HG02943 (cell line): ENCODE results near the gene TAS2R41.
"Not testable (repeated sequence)": the region's sequence is repeated elsewhere in the genome, so short reads cannot be mapped to it uniquely, and the experiment has no call there.

Experiments
- ATAC-seq: cut with Tn5 transposase; IDR thresholded peaks from one replicate; pipeline ENCODE4 v1.9.1; 2021; ENCODE audit warnings: mild to moderate bottlenecking, low read depth, moderate library complexity; ENCODE audit not compliant: unreplicated experiment

Gene TAS2R41

GRCh38 chr7:143455942-143456341 lies 21.7 kb upstream of the TAS2R41 start:
- no peak for ATAC-seq

- no peak for ATAC-seq
Observed at GRCh38 chr7:143456992-143457793, 20.5 kb upstream of the TAS2R41 start.

GRCh38 chr7:143458263-143458662 lies 19.4 kb upstream of the TAS2R41 start:
- no peak for ATAC-seq

DNA sequence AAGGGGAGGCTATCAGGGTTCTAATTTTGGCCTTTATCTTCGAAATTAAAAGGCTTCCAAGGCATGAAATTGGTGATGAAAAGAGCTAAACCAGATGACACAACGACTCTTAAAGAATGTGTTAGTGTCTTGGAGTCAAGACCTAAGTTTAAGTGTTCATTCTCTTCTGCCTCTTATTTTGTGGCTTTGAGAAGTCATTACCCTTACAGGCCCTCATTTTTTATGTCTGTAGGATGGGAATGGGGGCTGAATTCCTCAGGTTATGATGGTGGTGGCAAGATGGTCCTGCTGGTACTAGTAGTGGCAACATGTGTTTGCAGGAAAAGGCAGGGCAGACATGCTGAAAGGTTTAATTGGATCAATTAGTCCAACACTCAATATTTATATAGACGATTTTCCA lies 19.0 kb upstream of the TAS2R41 start:
- ATAC-seq, result no peak

DNA sequence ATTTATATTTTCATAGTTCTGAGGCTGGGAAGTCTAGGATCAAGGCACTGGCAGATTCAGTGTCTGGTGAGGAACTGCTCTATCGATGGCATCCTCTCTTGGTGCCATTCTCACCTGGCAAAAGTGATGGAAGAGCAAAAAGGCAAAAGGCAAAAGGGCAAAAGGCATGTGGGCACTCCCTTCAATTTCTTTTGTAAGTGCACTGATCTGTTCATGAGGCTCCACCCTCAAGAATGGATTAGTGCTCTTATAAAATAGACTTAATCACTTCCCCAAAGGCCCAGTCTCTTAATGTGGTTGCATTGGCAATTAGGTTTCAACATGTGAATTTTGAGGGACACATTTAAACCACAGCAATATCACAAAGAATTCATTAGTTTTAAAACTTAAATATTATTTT lies 18.3 kb upstream of the TAS2R41 start:
- no peak for ATAC-seq

- no peak for ATAC-seq
Observed at GRCh38 chr7:143460271-143460979, 17.2 kb upstream of the TAS2R41 start.

DNA sequence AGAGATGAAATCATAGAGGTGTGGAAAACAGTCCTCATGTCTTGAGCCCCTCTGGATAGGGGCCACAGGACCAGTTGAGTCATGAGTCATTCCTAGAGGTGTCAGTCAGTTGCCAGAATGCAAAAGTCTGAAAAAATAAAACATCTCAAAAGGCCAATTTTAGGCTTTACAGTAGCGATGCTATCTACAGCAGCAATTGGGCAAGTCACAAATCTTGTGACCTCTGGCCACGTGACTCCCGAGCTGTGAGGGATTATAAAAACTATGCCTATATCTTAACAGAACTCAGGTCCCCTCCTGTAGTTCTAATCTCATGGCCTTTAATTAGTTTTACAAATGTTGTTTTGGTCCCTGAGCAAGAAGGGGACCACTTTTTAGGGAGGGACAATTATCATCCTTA lies 15.6 kb upstream of the TAS2R41 start:
- no peak for ATAC-seq

DNA sequence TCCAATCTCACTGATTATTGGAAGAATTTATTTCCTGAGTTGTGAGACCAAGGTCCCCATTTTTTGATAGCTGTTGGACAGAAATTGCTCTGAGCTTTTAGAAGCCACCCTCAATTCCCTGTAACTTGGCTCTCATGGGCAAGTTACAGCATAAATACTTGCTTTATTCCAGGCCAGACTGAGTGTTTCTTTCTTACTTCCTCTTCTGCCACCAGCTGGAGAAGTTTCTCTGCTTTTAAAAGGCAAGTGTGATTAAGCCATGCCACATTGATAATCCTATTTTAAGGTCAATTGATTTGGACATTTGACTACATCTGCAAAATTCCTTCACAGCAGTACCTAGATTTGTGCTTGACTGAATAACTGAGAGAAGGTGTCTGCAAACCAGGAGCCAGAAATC lies 14.1 kb upstream of the TAS2R41 start:
- no peak for ATAC-seq

GRCh38 chr7:143463957-143464356 lies 13.7 kb upstream of the TAS2R41 start:
- no peak for ATAC-seq

GRCh38 chr7:143467724-143468123 lies 9.9 kb upstream of the TAS2R41 start:
- no peak for ATAC-seq

DNA sequence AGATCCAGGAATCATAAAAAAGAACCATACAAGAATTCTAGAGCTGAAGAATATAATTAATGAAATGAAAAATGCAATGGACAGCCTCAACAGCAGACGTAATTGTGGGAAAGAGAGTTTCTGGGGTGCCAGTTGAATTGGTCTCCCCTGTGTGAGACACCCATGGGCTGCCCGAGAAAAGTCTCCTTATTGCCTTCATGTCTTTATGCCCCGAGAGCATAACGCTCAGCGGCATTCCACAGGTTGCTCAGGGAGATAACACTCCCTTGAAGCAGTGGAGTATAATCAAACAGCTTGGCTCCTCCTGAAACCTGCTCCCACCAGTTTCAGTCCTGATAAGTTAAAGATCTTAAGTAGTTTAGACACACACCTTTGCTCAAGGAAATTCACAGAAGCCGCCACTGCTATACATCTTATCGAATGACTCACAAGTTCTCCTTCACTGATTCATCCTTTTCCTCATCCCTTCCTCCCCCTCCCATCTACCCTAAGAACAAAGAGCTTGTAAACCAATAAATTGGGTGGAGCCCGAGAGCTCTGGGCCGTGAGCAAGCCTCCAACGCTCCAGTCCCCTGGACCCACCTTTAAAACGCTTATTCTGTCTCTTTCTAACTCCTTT lies 5.5 kb upstream of the TAS2R41 start:
- ATAC-seq, result not testable (repeated sequence)

GRCh38 chr7:143479055-143479766 lies 1.5 kb downstream of the TAS2R41 start:
- ATAC-seq, result no peak

DNA sequence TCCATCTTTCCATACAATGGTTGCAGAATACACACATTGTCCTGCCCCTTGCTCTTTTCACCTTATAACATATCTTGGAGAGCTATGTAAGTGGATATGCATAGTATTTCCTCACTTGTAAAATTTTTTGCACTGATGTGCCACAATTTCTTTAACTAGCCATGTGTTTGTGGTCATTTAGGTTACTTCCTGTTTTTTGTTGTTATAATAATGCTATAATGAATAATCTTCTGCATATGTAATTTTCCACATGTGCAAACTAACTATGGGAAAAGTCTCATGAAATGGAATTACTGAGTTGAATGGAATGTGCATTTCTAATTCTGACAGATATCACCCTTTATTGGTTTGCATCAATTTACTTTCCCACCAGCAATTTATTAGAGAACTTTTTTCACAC lies 2.8 kb downstream of the TAS2R41 start:
- ATAC-seq, result no peak

GRCh38 chr7:143484119-143484518 lies 6.4 kb downstream of the TAS2R41 start:
- no peak for ATAC-seq

DNA sequence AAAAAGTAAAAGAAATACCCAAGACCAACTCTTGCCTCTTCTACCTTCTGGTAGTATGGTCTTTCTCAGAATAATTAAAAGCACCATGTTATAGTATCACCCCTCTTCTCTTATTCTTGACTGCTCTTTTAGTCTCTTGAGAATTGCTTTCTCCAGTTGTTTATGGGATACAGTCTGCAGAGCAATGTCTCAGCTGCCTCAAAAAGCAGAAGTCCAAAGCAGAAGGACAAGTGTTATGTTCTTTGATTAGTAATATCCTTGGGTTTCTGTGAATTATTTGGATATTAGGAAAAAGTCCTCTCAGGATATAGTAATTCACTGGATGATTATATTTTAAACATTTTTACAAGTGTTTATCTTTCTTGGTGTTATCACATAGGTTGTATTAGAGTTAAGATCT lies 7.4 kb downstream of the TAS2R41 start:
- no peak for ATAC-seq

DNA sequence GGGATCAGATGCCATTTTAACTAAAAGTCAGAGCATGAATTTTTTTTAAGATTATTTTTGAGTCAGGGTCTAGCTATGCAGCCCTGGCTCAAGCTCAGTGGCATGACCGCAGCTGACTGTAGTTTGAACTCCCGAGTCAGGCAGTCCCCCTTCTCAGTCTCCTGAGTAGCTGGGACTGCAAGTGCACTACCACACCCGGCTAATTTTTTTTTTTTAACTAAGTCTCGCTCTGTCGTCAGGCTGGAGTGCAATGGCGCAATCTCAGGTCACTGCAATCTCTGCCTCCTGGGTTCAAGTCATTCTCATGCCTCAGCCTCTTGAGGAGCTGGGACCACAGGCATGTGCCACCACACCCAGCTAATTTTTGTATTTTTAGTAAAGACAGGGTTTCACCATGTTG lies 7.8 kb downstream of the TAS2R41 start:
- ATAC-seq, result no peak

- not testable (repeated sequence) for ATAC-seq
Observed at GRCh38 chr7:143486266-143486665, 8.6 kb downstream of the TAS2R41 start.

- no peak for ATAC-seq
Observed at GRCh38 chr7:143487061-143487460, 9.4 kb downstream of the TAS2R41 start.

- ATAC-seq, result no peak
Observed at GRCh38 chr7:143487566-143487965, 9.9 kb downstream of the TAS2R41 start.

DNA sequence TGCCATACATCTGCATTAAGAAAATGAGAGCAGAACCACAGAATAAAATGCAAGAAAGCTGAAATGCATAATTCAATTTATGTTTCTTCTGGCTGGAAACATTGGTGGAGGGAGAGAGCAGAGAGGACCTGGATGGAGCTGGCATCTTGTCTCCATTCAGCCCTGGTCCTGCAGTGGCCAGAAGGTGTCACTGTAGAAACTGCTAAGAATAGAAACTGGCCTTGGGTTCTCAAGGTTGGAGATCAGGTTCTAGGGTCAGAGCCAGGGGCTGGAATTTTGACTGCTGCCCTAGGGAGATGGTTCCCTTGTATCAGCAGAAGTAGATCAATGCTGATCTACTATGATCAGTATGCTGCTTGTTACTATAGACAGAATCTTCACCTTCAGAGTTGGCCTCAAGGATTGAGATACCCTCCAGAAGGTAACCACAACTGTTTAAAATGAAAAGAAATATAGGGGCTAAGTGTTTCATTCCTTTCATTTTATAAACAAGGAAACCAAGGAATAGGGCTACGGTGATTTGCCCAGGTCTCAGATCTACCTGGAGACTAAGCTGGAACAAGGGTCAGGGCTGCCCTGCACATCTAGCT lies 13.1 kb downstream of the TAS2R41 start:
- ATAC-seq, result no peak

DNA sequence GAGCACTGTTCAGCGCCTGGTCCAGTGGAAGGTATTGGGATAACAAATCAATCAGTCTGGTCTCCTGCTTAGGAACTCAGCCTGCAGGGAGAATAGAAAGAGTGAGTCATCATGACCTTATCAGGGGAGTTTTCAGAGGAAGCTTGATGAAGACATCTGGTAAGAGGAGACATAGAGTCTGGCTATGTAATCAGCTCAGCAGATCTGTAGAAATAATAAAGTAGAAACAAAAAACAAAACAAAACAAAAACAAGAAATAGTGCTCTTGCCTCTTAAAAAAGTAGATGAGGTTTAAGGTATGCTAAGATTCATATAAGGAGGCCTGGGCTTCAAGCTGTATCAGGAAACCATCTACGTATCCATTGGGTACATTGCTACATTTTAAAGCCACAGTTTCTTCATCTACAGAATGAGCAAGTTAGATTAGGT lies 14.4 kb downstream of the TAS2R41 start:
- no peak for ATAC-seq
